WTC11 (cell line): ENCODE data around the gene DHCR7.

ENCODE experiments used
- ATF2 ChIP-seq: sonication (generic); formaldehyde crosslinking; IDR thresholded peaks from 2 replicates; pipeline ENCODE4 v1.8.1; 2022; ENCODE audit warnings: low read depth, missing genetic modification reagents, borderline replicate concordance
- CTCF ChIP-seq: fragments of 200-600 bp; IDR thresholded peaks from 2 replicates; pipeline ENCODE4 v1.8.0; 2022; ENCODE audit warnings: antibody characterized with exemption
- ESRRA ChIP-seq: sonication (generic); formaldehyde crosslinking; IDR thresholded peaks from 2 replicates; pipeline ENCODE4 v1.8.1; 2022; ENCODE audit warnings: mild to moderate bottlenecking, missing genetic modification reagents, borderline replicate concordance
- USF2 ChIP-seq: sonication (generic); formaldehyde crosslinking; IDR thresholded peaks from 2 replicates; pipeline ENCODE4 v1.8.1; 2023; ENCODE audit warnings: mild to moderate bottlenecking, missing genetic modification reagents, moderate library complexity
- ZNF121 ChIP-seq: sonication (generic); formaldehyde crosslinking; IDR thresholded peaks from 2 replicates; pipeline ENCODE4 v1.8.0; 2023; ENCODE audit warnings: missing genetic modification reagents
- ZNF138 ChIP-seq: sonication (generic); formaldehyde crosslinking; conservative IDR thresholded peaks from 2 replicates; pipeline ENCODE4 v1.8.1; 2022; ENCODE audit warnings: mild to moderate bottlenecking, moderate library complexity, missing genetic modification reagents

GRCh38 chr11:71414645-71415044 is 33.5 kb downstream of the DHCR7 start:
- TF ChIP-seq CTCF (no peak), ESRRA (CRISPR knock-in tag) (no peak), USF2 (no peak), ZNF121 (CRISPR knock-in tag) (no peak), ATF2 (CRISPR knock-in tag) (no peak), ZNF138 (no peak)
